Calu3 (cell line): ENCODE measurements around the gene DCLK2. TPM values are rescaled to one million over a fixed set of nuclear protein-coding genes. Genes with fewer than 3 reads are reported as not detected.

Experiments
- BruUV-seq: library from RNA; stranded (reverse); fragments of 400-500 nt; replicated peaks from 2 replicates; lab custom pipeline; 2021; lab: Mats Ljungman, UMichigan
- CTCF ChIA-PET: fragments of 300-600 bp; sonication (Branson Sonifier 250); formaldehyde crosslinking; loops from one replicate; lab custom pipeline; 2022; ENCODE audit warnings: antibody characterized with exemption; lab: Charles Lee
- DNase-seq: peaks from one replicate; pipeline ENCODE4 v3.0.0; 2022
- H3K27ac Mint-ChIP-seq: one replicate; pipeline ENCODE4 v1.8.0; 2022; ENCODE audit warnings: mixed read lengths; ENCODE audit not compliant: unreplicated experiment
- H3K27me3 Mint-ChIP-seq: one replicate; pipeline ENCODE4 v1.8.0; 2022; ENCODE audit warnings: mixed read lengths; ENCODE audit not compliant: unreplicated experiment
- H3K36me3 Mint-ChIP-seq: one replicate; pipeline ENCODE4 v1.8.0; 2022; ENCODE audit warnings: mild to moderate bottlenecking, moderate library complexity, mixed read lengths; ENCODE audit not compliant: insufficient read depth, unreplicated experiment
- H3K4me1 Mint-ChIP-seq: one replicate; pipeline ENCODE4 v1.8.0; 2022; ENCODE audit warnings: mild to moderate bottlenecking, low read depth, mixed read lengths; ENCODE audit not compliant: unreplicated experiment
- H3K4me3 Mint-ChIP-seq: one replicate; pipeline ENCODE4 v1.8.0; 2022; ENCODE audit warnings: mild to moderate bottlenecking, low read depth, moderate library complexity, mixed read lengths; ENCODE audit not compliant: unreplicated experiment
- H3K9me3 Mint-ChIP-seq: one replicate; pipeline ENCODE4 v1.8.0; 2022; ENCODE audit warnings: low read depth, mixed read lengths; ENCODE audit not compliant: unreplicated experiment
- intact Hi-C: fragments of 100-400 bp; cut with micrococcal nuclease; formaldehyde crosslinking; loops from one replicate; pipeline ENCODE4 v1.10.0; 2022; ENCODE audit not compliant: unreplicated experiment
- total RNA-seq: library from RNA; stranded (reverse); gene quantifications from 2 replicates; pipeline ENCODE4 v1.2.3, GENCODE V29; 2022
- TF ChIP-seq, protein P1 (sequence below): fragments of 200-600 bp; IDR thresholded peaks from one replicate; pipeline ENCODE4 v1.8.0; 2022; ENCODE audit warnings: antibody characterized with exemption; ENCODE audit not compliant: unreplicated experiment

Gene DCLK2
- total RNA-seq, 1 experiment from 2014 or later = 0.31 TPM

DNA sequence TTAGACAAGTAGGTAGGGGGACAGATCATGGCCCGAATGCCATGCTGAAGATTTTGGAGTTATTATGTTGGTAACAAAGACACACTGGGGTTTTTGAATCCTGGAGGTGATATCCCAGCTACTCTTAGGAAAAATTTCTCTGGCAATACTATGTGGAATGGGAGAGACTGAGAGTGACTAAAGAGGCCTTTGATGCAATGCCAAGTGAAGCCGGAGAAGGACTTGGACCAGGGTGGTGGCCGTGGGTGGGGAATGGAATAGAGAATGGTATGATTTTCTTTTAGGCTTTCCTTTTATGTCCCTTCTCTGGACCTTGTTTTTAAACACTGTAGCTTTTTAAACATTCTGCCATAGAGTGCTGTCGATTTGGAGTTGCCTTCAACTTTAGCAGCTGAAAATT is 141.6 kb downstream of the DCLK2 start:
- Mint-ChIP-seq H3K4me1 (peaks cover 8% of the 10 kb centered on the region), H3K9me3 (no peaks in the 10 kb centered on the region), H3K4me3 (no peak overlapping the region), H3K27me3 (no peaks in the 10 kb centered on the region), H3K27ac (no peak overlapping the region), H3K36me3 (no peaks in the 10 kb centered on the region)
- no TSS peak for BruUV-seq
- intact Hi-C loops = no loop called here
- TF ChIP-seq, protein P1, sequence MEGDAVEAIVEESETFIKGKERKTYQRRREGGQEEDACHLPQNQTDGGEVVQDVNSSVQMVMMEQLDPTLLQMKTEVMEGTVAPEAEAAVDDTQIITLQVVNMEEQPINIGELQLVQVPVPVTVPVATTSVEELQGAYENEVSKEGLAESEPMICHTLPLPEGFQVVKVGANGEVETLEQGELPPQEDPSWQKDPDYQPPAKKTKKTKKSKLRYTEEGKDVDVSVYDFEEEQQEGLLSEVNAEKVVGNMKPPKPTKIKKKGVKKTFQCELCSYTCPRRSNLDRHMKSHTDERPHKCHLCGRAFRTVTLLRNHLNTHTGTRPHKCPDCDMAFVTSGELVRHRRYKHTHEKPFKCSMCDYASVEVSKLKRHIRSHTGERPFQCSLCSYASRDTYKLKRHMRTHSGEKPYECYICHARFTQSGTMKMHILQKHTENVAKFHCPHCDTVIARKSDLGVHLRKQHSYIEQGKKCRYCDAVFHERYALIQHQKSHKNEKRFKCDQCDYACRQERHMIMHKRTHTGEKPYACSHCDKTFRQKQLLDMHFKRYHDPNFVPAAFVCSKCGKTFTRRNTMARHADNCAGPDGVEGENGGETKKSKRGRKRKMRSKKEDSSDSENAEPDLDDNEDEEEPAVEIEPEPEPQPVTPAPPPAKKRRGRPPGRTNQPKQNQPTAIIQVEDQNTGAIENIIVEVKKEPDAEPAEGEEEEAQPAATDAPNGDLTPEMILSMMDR = no peak
- DNase-seq = no peak
- CTCF ChIA-PET = no interaction called here

DNA sequence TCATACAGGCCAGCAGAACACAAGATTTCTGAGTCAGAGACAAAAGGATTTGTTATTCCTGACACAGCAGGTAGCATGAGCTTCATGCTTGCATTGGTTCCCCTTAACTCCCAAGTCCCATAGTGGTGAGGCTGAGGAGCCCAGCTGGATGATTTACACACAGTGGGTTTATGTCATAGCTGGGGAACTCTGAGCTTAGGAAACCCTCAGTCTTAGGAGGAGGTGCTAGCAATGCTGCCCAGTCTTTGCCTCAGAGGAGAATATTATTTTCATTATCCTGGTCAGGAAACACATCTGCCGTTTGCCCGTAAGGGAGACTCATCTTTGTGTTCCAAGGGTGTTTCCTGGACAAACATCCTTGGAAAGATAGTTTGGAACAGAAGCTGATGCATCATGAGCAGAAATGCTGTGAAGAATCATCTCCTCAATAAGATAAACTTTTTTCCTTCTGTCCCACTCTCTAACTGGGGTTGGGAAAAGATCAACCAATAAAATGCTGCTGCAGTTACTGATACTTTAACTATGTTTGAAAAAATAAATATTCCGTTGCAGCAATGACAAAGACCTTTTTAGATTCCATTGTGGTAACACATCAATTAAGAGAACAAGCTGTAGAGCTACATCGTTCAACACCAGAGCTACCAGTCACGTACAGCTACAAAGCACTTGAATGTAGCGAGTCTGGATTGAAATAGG is 146.8 kb downstream of the DCLK2 start:
- H3K9me3 Mint-ChIP-seq = no peaks in the 10 kb centered on the region
- CTCF ChIA-PET = no interaction called here
- no peak overlapping the region for H3K27ac Mint-ChIP-seq
- TF ChIP-seq, protein P1 = no peak
- no peak overlapping the region for H3K4me3 Mint-ChIP-seq
- BruUV-seq = no TSS peak
- H3K36me3 Mint-ChIP-seq = no peaks in the 10 kb centered on the region
- no peaks in the 10 kb centered on the region for H3K27me3 Mint-ChIP-seq
- intact Hi-C loops = no loop called here
- H3K4me1 Mint-ChIP-seq = no peaks in the 10 kb centered on the region
- no peak for DNase-seq

DNA sequence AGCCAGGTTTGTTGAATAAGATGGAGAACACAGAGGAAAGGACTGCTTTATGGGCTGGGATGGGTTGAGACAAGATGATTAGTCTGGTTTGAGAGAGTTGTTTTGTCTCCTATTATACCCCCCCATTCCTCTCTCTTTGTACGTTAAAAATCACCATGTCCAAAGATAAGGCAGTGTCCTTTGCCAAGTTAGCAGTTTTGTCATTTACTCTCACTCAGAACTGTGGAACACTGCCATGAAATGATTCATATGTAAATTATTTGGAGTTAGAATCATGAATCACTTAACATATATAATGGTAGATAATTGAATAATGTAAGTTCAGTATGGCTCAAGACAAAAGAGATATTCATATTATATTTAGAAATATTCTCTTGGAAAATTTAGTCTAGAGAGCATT is 151.3 kb downstream of the DCLK2 start:
- Mint-ChIP-seq H3K27ac (no peak overlapping the region), H3K9me3 (no peaks in the 10 kb centered on the region), H3K4me1 (no peaks in the 10 kb centered on the region), H3K27me3 (peaks cover 12% of the 10 kb centered on the region), H3K36me3 (no peaks in the 10 kb centered on the region), H3K4me3 (no peak overlapping the region)
- TF ChIP-seq, protein P1 = no peak
- intact Hi-C loops = no loop called here
- BruUV-seq = no TSS peak
- CTCF ChIA-PET = no interaction called here
- DNase-seq = no peak

DNA sequence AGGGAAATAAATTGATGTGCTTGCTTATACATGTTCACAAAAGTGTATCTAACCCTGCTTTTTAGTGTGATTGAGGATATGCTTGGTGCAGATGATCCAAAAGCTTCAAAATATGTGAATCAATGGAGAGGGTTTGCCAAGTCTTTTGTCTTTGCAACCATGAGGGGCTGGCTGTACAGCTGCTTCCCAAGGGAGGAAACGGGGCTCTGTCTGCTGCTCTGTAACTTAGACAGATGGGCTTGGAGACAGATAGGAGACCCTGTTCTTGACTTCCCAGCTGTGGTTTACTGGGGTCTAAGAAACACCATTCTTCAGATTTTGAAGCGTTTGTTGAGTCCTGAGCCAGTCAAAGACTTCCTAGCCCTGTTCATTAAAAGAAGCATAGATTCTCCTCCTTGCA is 152.3 kb downstream of the DCLK2 start:
- H3K36me3 Mint-ChIP-seq = no peaks in the 10 kb centered on the region
- no peaks in the 10 kb centered on the region for H3K9me3 Mint-ChIP-seq
- CTCF ChIA-PET = no interaction called here
- DNase-seq = no peak
- TF ChIP-seq, protein P1 = no peak
- H3K4me3 Mint-ChIP-seq = no peak overlapping the region
- peaks cover 12% of the 10 kb centered on the region for H3K27me3 Mint-ChIP-seq
- H3K4me1 Mint-ChIP-seq = no peaks in the 10 kb centered on the region
- no peak overlapping the region for H3K27ac Mint-ChIP-seq
- intact Hi-C loops = no loop called here
- BruUV-seq = no TSS peak
